ENCODE data around the gene EPO.

DNA sequence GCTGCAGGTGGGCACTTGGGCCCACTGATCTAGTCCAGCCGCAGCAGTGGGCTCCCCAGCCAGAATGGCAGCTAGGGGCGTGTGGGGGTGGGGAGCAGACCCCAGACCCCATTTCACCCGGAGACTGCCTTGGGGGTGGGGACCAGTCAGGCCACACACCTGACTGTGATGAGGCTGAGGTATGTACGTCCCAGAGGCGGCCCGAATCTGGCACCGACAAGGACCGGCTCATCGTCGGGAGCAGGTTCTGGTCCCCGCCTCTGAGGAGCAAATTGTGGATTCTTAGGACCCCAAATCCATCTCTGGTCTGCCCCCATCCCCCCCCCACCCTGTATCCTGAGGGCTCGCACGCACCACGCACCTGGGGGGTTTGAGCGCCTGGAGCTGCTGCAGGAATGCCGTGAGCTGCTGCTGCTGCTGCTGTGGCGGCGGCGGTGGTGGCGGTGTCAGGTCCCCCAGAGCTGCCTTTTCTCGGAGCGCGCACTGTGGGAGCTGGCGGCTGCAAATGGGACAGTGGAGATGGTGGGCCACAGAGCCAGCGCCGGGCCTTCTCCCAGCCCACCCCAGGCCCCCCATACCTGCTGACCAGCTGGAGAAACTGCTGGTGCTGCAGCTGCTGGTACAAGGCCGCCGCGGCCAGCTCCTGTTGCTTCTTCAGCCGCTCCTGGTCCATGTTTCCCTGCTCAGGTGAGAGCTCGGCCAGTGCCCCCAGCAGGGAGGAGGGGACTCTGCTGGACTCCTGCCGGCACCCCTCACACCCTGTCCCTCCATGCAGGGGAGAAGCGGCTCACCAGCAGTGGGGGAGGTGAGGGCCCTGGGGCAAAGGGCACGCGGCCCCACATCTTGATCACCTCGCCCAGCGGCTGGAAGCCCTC, 36.4 kb upstream of the EPO start:
- TF ChIP-seq, protein P1, sequence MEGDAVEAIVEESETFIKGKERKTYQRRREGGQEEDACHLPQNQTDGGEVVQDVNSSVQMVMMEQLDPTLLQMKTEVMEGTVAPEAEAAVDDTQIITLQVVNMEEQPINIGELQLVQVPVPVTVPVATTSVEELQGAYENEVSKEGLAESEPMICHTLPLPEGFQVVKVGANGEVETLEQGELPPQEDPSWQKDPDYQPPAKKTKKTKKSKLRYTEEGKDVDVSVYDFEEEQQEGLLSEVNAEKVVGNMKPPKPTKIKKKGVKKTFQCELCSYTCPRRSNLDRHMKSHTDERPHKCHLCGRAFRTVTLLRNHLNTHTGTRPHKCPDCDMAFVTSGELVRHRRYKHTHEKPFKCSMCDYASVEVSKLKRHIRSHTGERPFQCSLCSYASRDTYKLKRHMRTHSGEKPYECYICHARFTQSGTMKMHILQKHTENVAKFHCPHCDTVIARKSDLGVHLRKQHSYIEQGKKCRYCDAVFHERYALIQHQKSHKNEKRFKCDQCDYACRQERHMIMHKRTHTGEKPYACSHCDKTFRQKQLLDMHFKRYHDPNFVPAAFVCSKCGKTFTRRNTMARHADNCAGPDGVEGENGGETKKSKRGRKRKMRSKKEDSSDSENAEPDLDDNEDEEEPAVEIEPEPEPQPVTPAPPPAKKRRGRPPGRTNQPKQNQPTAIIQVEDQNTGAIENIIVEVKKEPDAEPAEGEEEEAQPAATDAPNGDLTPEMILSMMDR (IDR thresholded peaks at IDR 0.05), result no peak
- TF ChIP-seq EZH2 (IDR thresholded peaks at IDR 0.05), result no peak

Data from neural progenitor cell (in vitro differentiated cells).